Heart left ventricle (tissue), 16 donors: ENCODE measurements around the gene HOGA1. TPM values are rescaled to one million over a fixed set of nuclear protein-coding genes. Genes with fewer than 3 reads are reported as not detected.

ENCODE experiments used
- ATAC-seq, 4 donors: fragments of 200-7000 bp; cut with Tn5 transposase; one replicate each; pipeline ENCODE4 v1.9.1; 2020 to 2022; ENCODE audit warnings: moderate library complexity in 4 of 4, mild to moderate bottlenecking in 3 of 4, moderate number of reproducible peaks in 1 of 4
- DNase-seq, 5 donors: peaks; one replicate each; pipeline ENCODE4 v3.0.0-alpha.2; 2020
- H3K27ac ChIP-seq, 12 donors: fragments of 200-600 bp; sonication (generic) in 4 of 12; one replicate each; pipeline versions ENCODE4 v1.5.0 to v1.8.0; 2016 to 2022; ENCODE audit warnings: mild to moderate bottlenecking in 2 of 12
- H3K27me3 ChIP-seq, 9 donors: fragments of 200-600 bp; sonication (generic) in 2 of 9; one replicate each; pipeline versions ENCODE4 v1.5.1 to v1.8.0; 2016 to 2022; ENCODE audit warnings: mild to moderate bottlenecking in 3 of 9
- H3K36me3 ChIP-seq, 9 donors: fragments of 200-600 bp; sonication (generic) in 2 of 9; one replicate each; pipeline versions ENCODE4 v1.5.0 to v1.8.0; 2018 to 2022; ENCODE audit warnings: mild to moderate bottlenecking in 2 of 9
- H3K4me1 ChIP-seq, 12 donors: fragments of 200-600 bp; sonication (generic) in 4 of 12; one replicate each; pipeline versions ENCODE4 v1.5.0 to v1.8.0; 2016 to 2022; ENCODE audit warnings: mild to moderate bottlenecking in 3 of 12
- H3K4me3 ChIP-seq, 12 donors: fragments of 200-600 bp; sonication (generic) in 4 of 12; one replicate each; pipeline versions ENCODE4 v1.5.0 to v1.8.0; 2017 to 2022; ENCODE audit warnings: mild to moderate bottlenecking in 9 of 12, moderate library complexity in 4 of 12
- H3K9me3 ChIP-seq, 12 donors: fragments of 200-600 bp; sonication (generic) in 4 of 12; one replicate each; pipeline versions ENCODE4 v1.5.0 to v1.8.0; 2016 to 2022; ENCODE audit warnings: mild to moderate bottlenecking in 1 of 12
- CTCF ChIP-seq, 12 donors: fragments of 200-600 bp; sonication (generic) in 4 of 12; IDR thresholded peaks; one replicate each; pipeline versions ENCODE4 v1.5.0 to v1.8.0; 2018 to 2022; ENCODE audit warnings: antibody characterized with exemption in 12 of 12, mild to moderate bottlenecking in 5 of 12
- POLR2A ChIP-seq, 2 donors: fragments of 450-650 bp; IDR thresholded peaks; one replicate each; pipeline ENCODE4 v1.6.1; 2017; ENCODE audit warnings: antibody characterized with exemption in 2 of 2, mild to moderate bottlenecking in 2 of 2, moderate library complexity in 2 of 2
- WGBS, 4 donors: extraction: QIAGEN DNeasy Blood & Tissue Kit in 2 of 4; methylation state at CpG; one replicate each; pipeline versions ENCODE4 v1.1.5 to v1.1.7; 2013 to 2018; 5-methylcytosine and 5-hydroxymethylcytosine counted together
- intact Hi-C, 10 donors: fragments of 100-400 bp; cut with DNase I; formaldehyde crosslinking; loops; one replicate each; pipeline versions ENCODE4 v1.11.1 to v1.14.2; 2022
- polyA plus RNA-seq, 2 donors: library from polyadenylated mRNA; stranded (reverse); fragments of 200-250 nt; gene quantifications; one replicate each; pipeline ENCODE4 v1.2.3, GENCODE V29; 2013
- total RNA-seq, 9 donors: library from RNA; depleted of rRNA in 2 of 9; stranded (reverse); fragments of >200 nt in 2 of 9; fragmentation: NEBNext Ultra II Directional in 3 of 9; extraction: Animal tissue kit (Norgen Biotek cat#: 25700) in 3 of 9; gene quantifications; one replicate each; pipeline versions ENCODE4 v1.1.0 to v1.2.4, GENCODE V29; 2016 to 2023
- donor health status: ischemic (EF 13 %, LVEDD 7.1; RV severe dilation, severe dysfunction).
- donor health status: healthy with polysubstance abuse.
- donor health status: DM: no; HTN: yes; CAD: no.
- donor health status: DM: no; HTN: no; CAD: no.
- donor health status: ischemic (EF 25% LVEDD 6.9; RV normal size, moderate dysfunction).
- donor health status: ischemic (EF 25% LVEDD 5.7; RV mildly dilated, moderate dysfunction).
- donor health status: healthy.
- donor health status: DM: yes; HTN: yes; CAD: no.
- donor health status: ischemic (EF 35%, LVEDD 5.7; RV mildly dilated, moderate dysfunction).
- donor health status: nonischemic (EF 11% LVEDD 7.7; RV severe dilation, severe dysfunction).
- donor health status: DM: yes; HTN: yes; CAD: no.
- donor health status: PGD.
- donor health status: ischemic (EF 29% LVEDD 5.4; RV normal size, mild dysfunction).
- donor health status: nonischemic (EF 23%, LVEDD 6.1; RV moderate dilation, normal function).

The HOGA1 gene
- total and polyA plus RNA-seq, 11 donors: 7.5 to 82.6 (median 20.4) TPM

GRCh38 chr10:97540669-97541500 lies 43.3 kb upstream of the HOGA1 start:
- Histone ChIP-seq H3K4me1 (peaks cover 0 to 59% (median 47%) of the 10 kb centered on the region in 12 donors), H3K4me3 (no peak overlapping the region), H3K9me3 (no peaks in the 10 kb centered on the region), H3K36me3 (no peaks in the 10 kb centered on the region), H3K27ac (peak overlapping the region; percentile 21 to 97 (median 88)), H3K27me3 (no peaks in the 10 kb centered on the region)
- ATAC-seq (peak in 1 of 4 donors; percentile 16), DNase-seq (peak in 3 of 5 donors; percentile 30 to 78 (median 47))
- intact Hi-C loops: loop anchor here in 2 of 10 donors (5.0 to 10.0 kb wide), 2 partner anchors 44 to 46 kb away; partner anchors contain the start of genes MMS19 (in 2 of the 2) and UBTD1 (in 2 of the 2)
- TF ChIP-seq CTCF (IDR thresholded peaks at IDR 0.05) (no peak), POLR2A (IDR thresholded peaks at IDR 0.05) (no peak)
- WGBS, 4 donors: 85 to 96% (median 86%) methylated on average over 7 to 14 of the region's 14 CpGs

DNA sequence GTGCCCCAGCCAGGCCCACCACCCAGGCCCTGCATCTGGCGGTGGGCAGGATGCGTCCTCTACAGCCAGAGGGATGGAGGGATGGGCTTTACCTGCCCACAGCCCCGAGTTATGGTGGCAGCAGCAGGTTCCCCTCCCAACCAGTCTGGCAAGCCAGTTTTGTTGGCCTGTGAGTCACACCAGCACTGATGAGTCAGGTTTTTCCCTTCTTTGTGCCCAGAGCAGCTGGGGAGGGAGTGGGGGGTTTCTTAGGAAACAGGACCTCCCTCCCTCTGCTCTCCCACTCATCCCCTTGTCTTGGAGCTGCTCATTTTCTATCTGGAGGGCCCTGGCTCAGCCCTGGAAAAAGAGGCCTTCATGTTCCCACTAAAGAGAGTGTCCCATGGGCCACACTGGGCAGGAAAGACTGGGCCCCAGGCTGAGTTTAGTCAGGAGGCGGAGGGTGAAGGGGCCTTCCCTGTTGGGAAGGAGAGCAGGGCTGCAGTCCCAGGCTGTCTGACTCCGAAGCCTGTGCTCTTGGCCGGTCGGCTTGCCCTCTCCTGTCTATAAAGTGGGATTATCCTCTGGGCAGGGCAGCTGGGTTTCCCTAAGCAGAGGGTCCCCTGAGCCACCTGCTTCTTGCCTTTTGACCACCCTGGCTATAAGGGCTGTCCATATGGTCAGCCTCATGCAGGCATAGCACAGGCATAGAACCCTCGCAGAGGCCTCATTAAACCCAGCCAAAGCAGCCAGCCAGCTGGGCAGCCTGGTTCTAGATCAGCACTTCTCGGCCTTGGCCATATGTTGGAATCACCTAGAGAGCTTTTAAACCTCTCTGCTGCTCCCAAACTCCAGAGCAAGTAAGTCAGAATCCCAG lies 41.8 kb upstream of the HOGA1 start:
- Histone ChIP-seq H3K4me3 (no peak overlapping the region), H3K4me1 (peaks cover 0 to 68% (median 52%) of the 10 kb centered on the region in 12 donors), H3K36me3 (no peaks in the 10 kb centered on the region), H3K9me3 (no peaks in the 10 kb centered on the region), H3K27me3 (no peaks in the 10 kb centered on the region), H3K27ac (peak overlapping the region; percentile 77 to 97 (median 88))
- WGBS, 4 donors: 57 to 74% (median 62%) methylated on average over 7 to 9 of the region's 9 CpGs
- intact Hi-C loops: loop anchor here in 3 of 10 donors (1.0 to 10.0 kb wide), 4 partner anchors 19 to 48 kb away; partner anchors contain the start of genes MMS19 (in 3 of the 3) and UBTD1 (in 3 of the 3)
- peak; percentile 72 to 90 (median 77) for DNase-seq
- peak; percentile 60 to 86 (median 81) for ATAC-seq
- TF ChIP-seq CTCF (IDR thresholded peaks at IDR 0.05): no peak
- no peak for TF ChIP-seq POLR2A (IDR thresholded peaks at IDR 0.05)

DNA sequence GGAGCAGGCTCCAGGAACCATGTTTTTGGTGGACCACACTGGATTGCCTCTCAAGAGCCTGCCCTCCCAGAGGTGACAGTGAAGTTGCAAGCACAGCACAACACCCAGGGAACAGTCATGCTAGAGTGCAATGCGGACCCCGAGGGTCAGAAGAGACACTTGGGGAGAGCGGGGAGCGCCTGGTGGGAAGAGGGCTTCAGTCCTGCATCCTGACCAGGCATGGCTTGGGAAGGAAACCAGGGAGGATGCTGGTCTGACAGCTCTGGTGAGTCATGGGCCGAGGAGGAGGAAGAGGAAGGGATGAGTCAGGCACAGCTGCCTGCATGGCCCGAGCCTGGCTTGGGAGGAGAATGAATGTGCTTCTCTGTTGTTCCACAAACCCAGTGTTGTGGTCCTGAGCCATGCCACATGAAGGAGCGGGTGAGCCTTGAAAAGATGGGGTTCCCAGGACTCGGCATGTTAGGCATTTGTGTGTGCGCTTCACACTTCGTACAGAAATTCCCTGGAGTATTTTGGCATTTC lies 41.1 kb upstream of the HOGA1 start:
- H3K4me1 ChIP-seq: peaks cover 0 to 75% (median 57%) of the 10 kb centered on the region in 12 donors
- intact Hi-C loops: loop anchor here in 3 of 10 donors (1.0 to 10.0 kb wide), 4 partner anchors 18 to 48 kb away; partner anchors contain the start of genes MMS19 (in 3 of the 3) and UBTD1 (in 3 of the 3)
- no peak overlapping the region for H3K4me3 ChIP-seq
- DNase-seq (peak; percentile 83 to 94 (median 88)), ATAC-seq (peak; percentile 78 to 92 (median 88))
- H3K9me3 ChIP-seq: no peaks in the 10 kb centered on the region
- 38 to 46% (median 45%) methylated on average over 10 of the region's 10 CpGs for WGBS, 4 donors
- no peaks in the 10 kb centered on the region for H3K36me3 ChIP-seq
- H3K27ac ChIP-seq: peak overlapping the region; percentile 77 to 97 (median 88)
- no peaks in the 10 kb centered on the region for H3K27me3 ChIP-seq
- TF ChIP-seq CTCF (IDR thresholded peaks at IDR 0.05) (no peak), POLR2A (IDR thresholded peaks at IDR 0.05) (peak in 1 of 2 donors; percentile 31)
